Prostate gland (tissue), 2 donors: ENCODE results near the gene RALGDS. TPM values are rescaled to one million over a fixed set of nuclear protein-coding genes. Genes with fewer than 3 reads are reported as not detected.
A peak's percentile ranks its signal among the peaks of the same experiment; 100 is the strongest.

Experiments
- DNase-seq: peaks from one replicate; pipeline ENCODE4 v3.0.0-alpha.2; 2019; ENCODE audit warnings: low spot score
- H3K27ac ChIP-seq, 2 donors: fragments of 200-600 bp; sonication (generic); 2 replicates each; pipeline ENCODE4 v1.5.1; 2017 to 2019
- H3K27me3 ChIP-seq: fragments of 200-600 bp; sonication (generic); replicated peaks from 2 replicates; pipeline ENCODE4 v1.5.1; 2019; ENCODE audit not compliant: insufficient read depth
- H3K36me3 ChIP-seq, 2 donors: fragments of 200-600 bp; sonication (generic); 1 replicate in 1 of 2; 2 replicates in 1 of 2; pipeline versions ENCODE4 v1.5.1 to v1.8.1; 2017 to 2019
- H3K4me1 ChIP-seq: fragments of 200-600 bp; sonication (generic); replicated peaks from 2 replicates; pipeline ENCODE4 v1.5.1; 2019
- H3K4me3 ChIP-seq, 2 donors: fragments of 200-600 bp; sonication (generic); 2 replicates each; pipeline ENCODE4 v1.5.1; 2017 to 2019
- H3K9me3 ChIP-seq: fragments of 200-600 bp; sonication (generic); 2 replicates; pipeline ENCODE4 v1.5.1; 2017
- CTCF ChIP-seq, 4 experiments: fragments of 200-600 bp in 2 of 4; fragments of 450-650 bp in 2 of 4; sonication (generic) in 2 of 4; IDR thresholded peaks; 1 replicate in 3 of 4; 2 replicates in 1 of 4; pipeline ENCODE4 v1.5.1; 2016 to 2019; ENCODE audit warnings: antibody characterized with exemption in 4 of 4, mild to moderate bottlenecking in 2 of 4, moderate library complexity in 2 of 4
- POLR2A ChIP-seq: fragments of 450-650 bp; IDR thresholded peaks from one replicate; pipeline ENCODE4 v1.6.1; 2016; ENCODE audit warnings: antibody characterized with exemption, mild to moderate bottlenecking
- POLR2AphosphoS5 ChIP-seq: sonication (generic); formaldehyde crosslinking; IDR thresholded peaks from one replicate; pipeline ENCODE4 v1.6.1; 2017; ENCODE audit warnings: antibody characterized with exemption
- WGBS: methylation state at CpG from one replicate; pipeline ENCODE4 v1.1.5; 2018; 5-methylcytosine and 5-hydroxymethylcytosine counted together
- intact Hi-C: fragments of 100-400 bp; cut with DNase I; formaldehyde crosslinking; loops from one replicate; pipeline ENCODE4 v1.14.2; 2022
- total RNA-seq, 2 donors: library from RNA; depleted of rRNA; stranded (reverse); fragments of >200 nt; gene quantifications; one replicate each; pipeline ENCODE4 v1.1.0, GENCODE V29; 2016

The RALGDS gene
- total RNA-seq, 2 donors from 2014 or later: 49.6 to 77.4 TPM

GRCh38 chr9:133143639-133144141 lies 22.6 kb upstream of the RALGDS start:
- H3K27me3 ChIP-seq: no peaks in the 10 kb centered on the region
- H3K4me1 ChIP-seq: peaks cover 9% of the 10 kb centered on the region
- no peak for TF ChIP-seq POLR2A
- no peak for TF ChIP-seq POLR2AphosphoS5
- TF ChIP-seq CTCF (IDR thresholded peaks at IDR 0.05): no peak
- H3K4me3 ChIP-seq: peak overlapping the region in 1 of 2 donors; percentile 21
- H3K36me3 ChIP-seq: no peaks in the 10 kb centered on the region
- no peaks in the 10 kb centered on the region for H3K9me3 ChIP-seq
- no peak overlapping the region for H3K27ac ChIP-seq
- intact Hi-C loops: loop anchor here (2.0 kb wide), 1 partner anchor 23 kb away; the partner anchor contains the start of gene RALGDS
- 83% methylated on average over 13 of the region's 13 CpGs for WGBS
- no peak for DNase-seq

GRCh38 chr9:133142684-133143622 lies 21.9 kb upstream of the RALGDS start:
- intact Hi-C loops: no loop called here
- Histone ChIP-seq H3K27ac (no peak overlapping the region), H3K27me3 (no peaks in the 10 kb centered on the region), H3K36me3 (no peaks in the 10 kb centered on the region), H3K4me3 (no peak overlapping the region), H3K4me1 (peaks cover 6% of the 10 kb centered on the region), H3K9me3 (no peaks in the 10 kb centered on the region)
- no peak for TF ChIP-seq POLR2AphosphoS5
- TF ChIP-seq POLR2A: no peak
- no peak for TF ChIP-seq CTCF (IDR thresholded peaks at IDR 0.05)
- WGBS: 76% methylated on average over 18 of the region's 18 CpGs
- DNase-seq: no peak

GRCh38 chr9:133141833-133142595 lies 21.0 kb upstream of the RALGDS start:
- DNase-seq: peak; percentile 36
- no peak overlapping the region for H3K27ac ChIP-seq
- intact Hi-C loops: no loop called here
- H3K36me3 ChIP-seq: no peaks in the 10 kb centered on the region
- TF ChIP-seq CTCF (IDR thresholded peaks at IDR 0.05) (no peak), POLR2AphosphoS5 (no peak), POLR2A (no peak)
- no peak overlapping the region for H3K4me3 ChIP-seq
- no peaks in the 10 kb centered on the region for H3K9me3 ChIP-seq
- peaks cover 4% of the 10 kb centered on the region for H3K4me1 ChIP-seq
- no peaks in the 10 kb centered on the region for H3K27me3 ChIP-seq
- 36% methylated on average over 16 of the region's 16 CpGs for WGBS

- intact Hi-C loops: no loop called here
- WGBS: 78% methylated on average over 9 of the region's 14 CpGs
- Histone ChIP-seq H3K36me3 (no peaks in the 10 kb centered on the region), H3K9me3 (no peaks in the 10 kb centered on the region), H3K4me1 (peaks cover 5% of the 10 kb centered on the region), H3K27ac (no peak overlapping the region), H3K4me3 (no peak overlapping the region), H3K27me3 (no peaks in the 10 kb centered on the region)
- DNase-seq: no peak
- TF ChIP-seq CTCF (IDR thresholded peaks at IDR 0.05) (no peak), POLR2AphosphoS5 (no peak), POLR2A (no peak)
These were observed 19.6 kb upstream of the RALGDS start for GRCh38 chr9:133140606-133141005.
